NCI-H82 treated with DMSO at 0.1 percent for 48 hours (cell line): Measurements from ENCODE around the gene CRKL.
A peak's percentile ranks its signal among the peaks of the same experiment; 100 is the strongest.

ENCODE experiments used
- DNase-seq: peaks from one replicate; lab custom pipeline; 2025; ENCODE audit not compliant: unreplicated experiment; lab: John Stamatoyannopoulos, UW

Gene CRKL

GRCh38 chr22:20980523-20980922 lies 63.3 kb downstream of the CRKL start:
- no peak for DNase-seq

GRCh38 chr22:20980938-20981722 lies 63.9 kb downstream of the CRKL start:
- no peak for DNase-seq

GRCh38 chr22:20981787-20982562 lies 64.8 kb downstream of the CRKL start, which contains the start of gene LZTR1:
TSS of gene LZTR1 (plus strand) at chr22:20982297. CDS start at chr22:20982372, 75 bp downstream.
- DNase-seq, result peak; percentile 7

GRCh38 chr22:20982563-20982882 lies 65.3 kb downstream of the CRKL start:
- no peak for DNase-seq

GRCh38 chr22:20983081-20983771 lies 66.0 kb downstream of the CRKL start:
- no peak for DNase-seq

GRCh38 chr22:20985720-20986119 lies 68.5 kb downstream of the CRKL start:
- DNase-seq, result no peak

- no peak for DNase-seq
These were observed 69.2 kb downstream of the CRKL start for GRCh38 chr22:20986365-20986764.

GRCh38 chr22:20987375-20987774 lies 70.2 kb downstream of the CRKL start:
- no peak for DNase-seq

GRCh38 chr22:20988573-20989322 lies 71.5 kb downstream of the CRKL start:
- no peak for DNase-seq

- DNase-seq, result no peak
These were observed 72.3 kb downstream of the CRKL start for GRCh38 chr22:20989323-20990138.

- DNase-seq, result no peak
These were observed 73.3 kb downstream of the CRKL start for GRCh38 chr22:20990184-20991180.

GRCh38 chr22:20991252-20992055 lies 74.2 kb downstream of the CRKL start:
- no peak for DNase-seq

GRCh38 chr22:20992056-20992442 lies 74.8 kb downstream of the CRKL start:
- DNase-seq, result no peak

GRCh38 chr22:20992456-20993303 lies 75.5 kb downstream of the CRKL start:
- DNase-seq, result no peak

- no peak for DNase-seq
These were observed 76.3 kb downstream of the CRKL start for GRCh38 chr22:20993304-20994127.

- DNase-seq, result no peak
These were observed 77.1 kb downstream of the CRKL start for GRCh38 chr22:20994128-20994901.
